ENCODE measurements around the gene ZNF444.
A peak's percentile ranks its signal among the peaks of the same experiment; 100 is the strongest.

The ZNF444 gene

DNA sequence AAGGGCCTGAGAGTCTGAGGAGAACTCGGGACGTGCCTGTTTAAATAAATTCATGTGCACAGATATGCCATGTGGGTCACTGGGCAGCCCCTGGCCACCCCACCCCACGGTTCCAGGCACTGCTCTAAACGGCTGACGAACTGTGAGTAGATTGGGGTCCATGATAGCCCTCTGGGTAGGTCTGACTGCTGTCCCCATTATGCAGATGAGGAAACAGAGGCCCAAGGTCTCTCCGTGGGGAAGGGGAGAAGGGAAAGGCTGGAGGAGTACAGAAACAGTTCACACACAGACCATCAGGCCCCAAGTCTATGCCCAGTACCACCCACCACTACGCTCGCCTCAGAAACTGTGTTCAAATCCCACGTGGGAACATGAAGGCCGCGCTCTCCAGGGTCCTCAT is 34.1 kb upstream of the ZNF444 start:
- no peak for DNase-seq (ENCODE audit: low read depth in 2 of 2, low spot score in 1 of 2)

DNA sequence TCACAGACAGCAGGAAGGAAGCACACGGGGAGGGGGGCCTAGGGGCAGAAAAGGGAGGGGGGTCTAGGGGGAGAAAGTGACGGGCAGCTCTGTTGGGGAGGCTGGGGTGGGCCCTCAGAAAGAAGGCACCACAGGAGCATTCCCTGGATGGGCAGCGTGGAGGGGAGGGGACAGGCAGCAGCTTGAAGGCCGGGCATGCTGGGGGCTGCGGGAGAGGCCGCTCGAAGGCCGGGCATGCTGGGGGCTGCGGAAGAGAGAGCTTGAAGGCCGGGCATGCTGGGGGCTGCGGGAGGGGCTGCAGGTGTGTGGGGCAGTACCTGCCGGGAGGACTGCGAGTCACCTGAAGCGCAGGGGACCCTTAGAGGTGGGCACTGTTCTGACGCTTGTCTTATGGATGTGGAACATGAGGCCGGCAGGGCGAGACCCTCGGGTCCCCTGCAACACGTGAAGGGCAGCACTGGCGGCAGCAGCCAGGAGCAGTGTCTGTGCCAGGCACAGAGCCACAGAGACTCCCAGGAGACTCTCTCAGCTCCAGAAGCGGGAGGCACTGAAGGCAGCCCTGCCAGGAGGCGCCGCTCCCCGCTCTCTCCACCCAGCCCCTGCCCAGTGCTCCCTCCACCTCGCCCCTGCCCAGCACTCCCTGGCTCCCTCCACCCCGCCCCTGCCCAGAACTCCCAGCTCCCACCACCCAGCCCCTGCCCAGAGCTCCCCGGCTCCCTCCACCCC is 33.3 kb upstream of the ZNF444 start:
- DNase-seq (ENCODE audit: low read depth in 2 of 2, low spot score in 1 of 2): no peak

GRCh38 chr19:56108447-56109195 is 32.5 kb upstream of the ZNF444 start:
- DNase-seq (ENCODE audit: low read depth in 2 of 2, low spot score in 1 of 2): no peak

- no peak for DNase-seq (ENCODE audit: low read depth in 2 of 2, low spot score in 1 of 2)
Measured at GRCh38 chr19:56109226-56109625, 31.9 kb upstream of the ZNF444 start.

DNA sequence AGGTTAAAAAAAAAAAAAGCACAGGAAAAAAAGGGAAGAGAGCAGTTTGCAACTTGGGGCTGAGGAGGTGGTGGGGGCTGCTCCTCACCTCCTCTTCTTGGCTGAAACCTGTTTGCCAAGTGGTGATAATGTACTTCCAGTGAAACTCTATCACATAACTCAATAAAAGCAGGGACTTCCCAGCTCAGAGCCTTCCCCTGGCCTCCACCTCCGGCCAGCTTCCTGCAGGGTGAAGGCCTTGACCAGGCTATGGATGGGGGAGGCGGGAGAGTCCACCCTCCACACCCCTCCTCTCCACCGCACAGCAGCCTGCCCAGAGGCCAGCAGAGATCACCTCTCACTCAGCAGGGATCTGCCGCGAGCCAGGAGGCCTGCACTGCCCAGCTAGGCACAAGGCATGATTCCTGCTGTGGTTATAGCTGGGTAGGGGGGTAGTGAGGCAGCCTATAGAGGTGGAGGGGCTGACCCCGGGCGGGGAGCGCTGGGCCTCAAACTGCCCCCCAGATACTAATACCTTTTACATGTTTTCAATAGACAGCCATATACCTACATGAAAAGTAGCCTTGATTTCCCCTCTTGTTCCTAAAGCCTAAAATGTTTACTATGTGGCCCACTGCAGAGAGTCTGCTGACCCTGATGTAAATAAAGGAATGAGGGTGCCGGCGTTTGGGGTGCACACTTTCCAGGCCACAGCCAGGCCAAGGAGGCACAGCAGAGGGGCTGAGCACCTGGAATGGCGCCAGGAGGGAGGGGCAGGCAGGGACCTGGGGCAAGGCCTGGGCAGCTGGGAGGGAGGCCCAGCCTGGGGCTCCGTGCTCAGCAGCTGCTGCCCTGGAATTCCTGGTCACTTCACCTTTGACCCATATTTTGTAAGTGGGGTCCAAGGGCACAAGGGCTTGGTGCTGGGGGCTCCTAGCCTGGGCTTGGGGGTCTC is 30.3 kb upstream of the ZNF444 start:
- DNase-seq (ENCODE audit: low read depth in 2 of 2, low spot score in 1 of 2): no peak

DNA sequence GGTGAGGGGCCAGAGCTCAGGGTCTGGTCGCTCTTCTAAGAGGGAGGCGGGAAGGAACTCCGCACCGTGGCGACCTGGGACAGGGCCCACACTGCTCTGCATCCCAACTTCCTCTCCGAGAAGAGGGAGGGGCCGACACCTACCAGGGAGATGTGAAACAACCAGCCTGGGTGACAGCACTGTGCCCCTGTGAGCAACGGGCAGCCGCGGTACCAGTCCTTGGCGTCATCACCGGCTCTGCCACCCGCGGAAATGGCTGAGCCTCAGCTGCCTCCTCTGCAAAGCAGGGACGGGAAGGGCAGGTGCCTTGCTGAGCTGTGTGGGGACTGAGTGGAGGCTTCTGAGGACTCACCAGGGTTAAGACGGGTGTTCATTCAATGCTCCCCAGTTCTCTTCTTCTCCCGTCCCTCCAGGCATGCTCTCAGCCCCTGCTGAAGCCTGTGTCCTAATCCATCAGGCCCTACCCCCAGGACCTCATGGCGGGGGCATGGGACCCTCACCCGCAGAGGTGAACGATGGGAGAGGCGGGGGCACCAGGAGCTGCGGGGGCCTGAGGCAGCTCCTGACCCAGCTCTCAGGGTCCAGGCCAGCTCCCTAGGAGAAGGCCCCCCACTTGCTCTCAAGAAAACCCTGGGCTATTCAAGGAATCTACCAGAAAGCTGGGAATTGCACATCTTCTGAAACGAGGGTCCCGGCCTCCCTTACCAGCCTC is 29.3 kb upstream of the ZNF444 start:
- DNase-seq (ENCODE audit: low read depth in 2 of 2, low spot score in 1 of 2): peak in 1 of 2 donors; percentile 22

DNA sequence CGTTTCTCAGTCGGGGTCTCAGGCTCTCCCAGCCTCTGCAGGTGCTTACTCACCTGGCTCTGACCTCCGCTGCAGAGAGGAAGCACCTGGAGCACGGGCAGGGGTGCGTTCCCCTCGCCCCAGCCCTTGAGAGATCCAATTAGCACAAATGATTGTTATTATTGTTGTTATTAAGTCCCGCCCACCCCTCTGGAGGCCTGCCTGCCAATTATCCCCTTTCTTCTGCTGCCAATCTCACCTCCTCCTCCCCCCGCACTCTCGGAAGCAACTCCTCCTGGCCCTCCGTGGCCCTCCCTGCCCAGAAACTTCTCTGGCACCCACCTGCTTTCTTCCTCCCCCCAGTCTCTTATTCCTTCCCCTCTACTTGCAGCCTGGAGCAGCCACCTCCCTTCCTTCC is 28.8 kb upstream of the ZNF444 start:
- DNase-seq (ENCODE audit: low read depth in 2 of 2, low spot score in 1 of 2): no peak

DNA sequence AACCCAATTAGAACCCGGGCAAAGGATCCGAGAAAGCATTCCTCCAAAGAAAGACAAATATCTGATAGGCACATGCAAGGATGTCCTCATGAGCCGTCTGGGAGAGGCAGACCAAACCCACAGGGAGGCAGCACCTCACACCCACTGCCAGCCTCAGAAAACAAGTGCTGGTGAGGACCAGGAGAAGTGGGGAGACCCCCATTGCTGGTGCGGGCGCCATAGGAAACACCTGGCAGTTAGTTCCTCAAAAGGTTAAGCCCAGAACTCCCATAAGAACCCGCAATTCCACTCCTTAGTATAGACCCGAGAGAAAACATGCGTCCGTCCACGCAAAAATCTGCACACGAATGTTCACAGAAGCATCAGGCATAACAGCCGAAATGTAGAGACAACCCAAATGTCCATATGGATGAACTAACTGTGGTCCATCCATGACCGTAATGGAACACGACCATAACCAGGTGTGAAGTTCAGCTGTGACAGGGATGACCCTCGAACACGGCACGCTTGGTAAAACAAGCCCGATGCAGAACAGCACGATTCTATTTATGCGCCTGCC is 27.9 kb upstream of the ZNF444 start:
- no peak for DNase-seq (ENCODE audit: low read depth in 2 of 2, low spot score in 1 of 2)

DNA sequence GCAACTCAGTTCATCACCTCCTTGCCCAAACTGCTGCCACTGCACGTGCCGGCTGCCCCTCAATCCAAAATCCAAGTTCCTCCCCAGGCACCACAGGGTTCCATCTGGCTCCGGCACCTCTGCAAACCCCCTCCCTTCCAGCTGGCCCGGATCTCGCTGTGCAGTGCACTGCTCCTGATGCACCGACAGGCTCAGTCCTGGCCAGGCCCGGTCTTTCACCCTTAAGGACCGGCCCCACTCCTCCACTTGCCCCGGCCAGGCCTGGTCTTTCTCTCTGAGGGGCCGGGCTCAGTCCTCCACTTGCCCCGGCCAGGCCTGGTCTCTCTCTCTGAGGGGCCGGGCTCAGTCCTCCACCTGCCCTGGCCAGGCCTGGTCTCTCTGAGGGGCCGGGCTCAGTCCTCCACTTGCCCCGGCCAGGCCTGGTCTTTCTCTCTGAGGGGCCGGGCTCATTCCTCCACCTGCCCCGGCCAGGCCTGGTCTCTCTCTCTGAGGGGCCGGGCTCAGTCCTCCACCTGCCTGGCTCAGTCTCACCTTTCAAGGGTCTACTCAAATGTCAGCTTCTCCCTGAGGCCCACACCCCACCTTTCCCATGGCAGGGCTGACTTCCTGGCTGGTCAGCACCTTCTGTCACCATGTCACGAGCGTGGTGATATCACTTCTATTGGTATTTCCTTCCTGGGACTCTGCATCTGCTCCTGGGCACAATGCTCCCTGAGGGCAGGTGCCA is 26.9 kb upstream of the ZNF444 start:
- no peak for DNase-seq (ENCODE audit: low read depth in 2 of 2, low spot score in 1 of 2)

DNA sequence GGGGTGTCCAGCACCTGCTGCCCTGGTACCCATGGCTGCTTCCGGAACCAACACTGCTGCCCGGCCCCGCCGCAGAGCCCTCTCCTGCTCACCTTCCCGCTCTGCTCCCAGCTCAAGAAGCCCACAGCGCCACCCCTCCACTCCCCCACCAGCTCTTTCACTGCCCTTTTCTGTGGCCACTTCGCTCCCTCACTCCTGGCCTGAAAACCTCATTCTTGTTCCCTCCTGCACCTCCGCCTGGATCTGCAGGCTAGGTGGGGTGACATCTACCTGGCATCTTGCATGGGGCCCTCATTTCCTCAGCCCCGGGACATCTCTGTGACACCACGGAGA is 26.3 kb upstream of the ZNF444 start:
- DNase-seq (ENCODE audit: low read depth in 2 of 2, low spot score in 1 of 2): no peak

DNA sequence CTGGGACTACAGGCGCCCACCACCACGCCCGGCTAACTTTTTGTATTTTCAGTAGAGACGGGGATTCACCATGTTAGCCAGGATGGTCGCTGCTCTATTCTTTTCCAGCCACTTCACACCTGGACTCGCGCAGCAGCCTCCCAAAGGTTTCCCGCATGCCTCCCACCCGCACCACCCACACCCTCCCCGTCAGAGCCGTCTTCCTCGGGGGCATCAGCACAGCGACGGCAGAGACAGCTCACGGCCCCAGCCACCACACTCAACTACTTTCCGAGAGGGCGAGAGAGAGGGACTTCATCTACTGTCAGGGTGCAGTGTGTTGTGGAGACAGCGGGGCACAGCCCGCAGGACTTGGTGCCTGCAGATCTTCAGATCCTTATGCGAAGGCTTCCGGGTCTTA is 25.6 kb upstream of the ZNF444 start:
- no peak for DNase-seq (ENCODE audit: low read depth in 2 of 2, low spot score in 1 of 2)

GRCh38 chr19:56116606-56117005 is 24.5 kb upstream of the ZNF444 start:
- DNase-seq (ENCODE audit: low read depth in 2 of 2, low spot score in 1 of 2): no peak

DNA sequence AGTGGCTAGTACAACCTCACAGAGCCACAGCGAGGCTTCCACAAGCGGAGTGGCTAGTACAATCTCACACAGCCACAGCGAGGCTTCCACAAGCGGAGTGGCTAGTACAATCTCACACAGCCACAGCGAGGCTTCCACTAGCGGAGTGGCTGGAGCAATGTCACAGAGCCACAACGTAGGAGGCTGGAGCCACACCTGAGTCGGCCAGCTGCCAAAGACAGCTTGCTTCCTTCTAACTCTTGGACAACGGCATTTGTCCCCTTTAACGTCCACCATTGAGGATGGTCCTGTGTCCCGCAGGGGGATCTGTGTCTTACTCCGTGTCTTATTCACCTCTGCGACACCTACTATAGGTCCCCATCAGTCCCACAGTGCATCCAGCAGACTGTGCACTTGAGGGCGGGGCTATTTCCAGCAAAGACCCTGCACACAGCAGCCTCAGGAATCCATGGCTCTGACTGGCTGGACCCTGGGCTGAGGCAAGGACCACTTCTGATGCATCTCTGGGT is 23.7 kb upstream of the ZNF444 start:
- DNase-seq (ENCODE audit: low read depth in 2 of 2, low spot score in 1 of 2): no peak

DNA sequence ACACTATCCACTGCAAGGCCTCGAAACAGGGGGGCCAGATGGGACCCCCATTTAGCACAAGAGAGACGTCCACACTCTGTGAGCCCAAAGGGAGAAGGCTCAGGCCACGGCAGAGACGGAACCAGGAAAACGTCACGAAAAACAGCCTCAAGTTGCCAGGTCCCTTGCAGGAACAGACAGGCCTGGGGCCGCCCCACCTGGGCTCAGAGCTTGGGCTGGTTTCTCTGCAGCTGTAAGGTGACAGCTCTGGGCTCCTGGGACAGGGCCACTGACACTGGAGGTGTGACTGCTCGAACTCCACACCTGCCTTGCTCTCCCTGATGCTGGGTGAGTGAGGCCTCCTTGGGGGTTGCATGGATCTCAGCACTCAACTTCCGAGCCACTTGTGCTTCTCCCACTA is 23.2 kb upstream of the ZNF444 start:
- DNase-seq (ENCODE audit: low read depth in 2 of 2, low spot score in 1 of 2): no peak

DNA sequence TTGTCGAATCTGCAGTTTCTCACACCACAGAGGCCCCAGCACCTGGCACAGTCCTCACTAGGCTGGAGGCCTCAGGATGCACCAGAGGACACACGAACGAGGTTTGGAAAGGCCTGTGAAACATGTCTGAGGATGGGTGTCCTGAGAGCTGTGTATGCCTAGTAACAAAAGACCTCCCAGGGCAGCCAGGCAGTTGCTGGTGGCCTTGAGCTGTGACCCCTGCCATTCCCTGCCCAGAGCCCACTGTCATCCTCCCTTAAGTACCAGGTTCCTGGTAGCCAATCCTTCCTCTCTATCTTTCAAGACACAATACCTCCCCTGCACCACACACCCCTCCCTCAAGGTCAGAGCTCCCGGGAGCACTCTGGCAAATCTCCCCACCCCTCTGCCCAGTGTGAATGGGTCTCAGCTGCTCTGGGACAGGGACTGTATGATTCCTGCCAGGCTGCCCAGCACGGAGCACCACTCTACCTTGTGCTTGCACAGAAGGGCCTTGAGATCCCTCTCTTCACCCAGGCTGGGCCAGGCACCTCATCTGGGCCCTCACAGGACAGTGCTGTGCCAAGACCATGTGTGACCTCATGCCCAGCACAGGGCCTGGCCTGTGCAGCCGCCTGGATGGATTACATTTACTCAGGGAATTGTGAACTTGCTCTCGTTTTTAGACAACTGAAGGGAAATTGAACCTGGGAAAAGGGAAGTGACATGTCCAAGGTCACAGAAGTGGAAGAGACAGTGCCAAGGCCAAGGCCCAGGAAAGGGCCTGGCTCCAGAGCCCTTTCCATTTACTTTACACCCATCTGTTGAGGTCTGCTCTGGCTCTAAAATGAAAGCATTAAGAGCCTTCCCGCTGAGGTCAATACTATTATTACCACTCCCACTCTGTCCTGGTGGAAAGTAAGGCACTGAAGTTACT is 22.2 kb upstream of the ZNF444 start:
- DNase-seq (ENCODE audit: low read depth in 2 of 2, low spot score in 1 of 2): no peak

DNA sequence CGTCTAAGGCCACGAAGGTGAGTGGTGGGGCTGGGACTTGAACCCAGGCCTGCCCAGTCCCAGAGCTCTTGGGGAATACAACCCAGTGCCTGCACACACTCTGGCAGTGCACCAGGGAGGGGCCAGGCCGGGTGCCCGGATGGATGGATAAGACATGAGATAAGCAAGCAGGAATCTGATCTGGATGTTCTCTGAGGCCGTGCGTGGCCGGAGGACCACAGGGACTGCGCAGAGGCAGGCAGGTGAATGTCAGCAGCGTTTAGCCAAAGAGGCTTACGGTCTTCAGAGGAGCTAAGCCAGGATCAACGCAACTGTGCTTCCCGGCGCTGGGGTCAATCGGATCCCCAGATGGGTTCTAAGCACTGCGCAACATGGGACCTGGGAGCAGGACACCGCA is 21.5 kb upstream of the ZNF444 start:
- DNase-seq (ENCODE audit: low read depth in 2 of 2, low spot score in 1 of 2): no peak

DNA sequence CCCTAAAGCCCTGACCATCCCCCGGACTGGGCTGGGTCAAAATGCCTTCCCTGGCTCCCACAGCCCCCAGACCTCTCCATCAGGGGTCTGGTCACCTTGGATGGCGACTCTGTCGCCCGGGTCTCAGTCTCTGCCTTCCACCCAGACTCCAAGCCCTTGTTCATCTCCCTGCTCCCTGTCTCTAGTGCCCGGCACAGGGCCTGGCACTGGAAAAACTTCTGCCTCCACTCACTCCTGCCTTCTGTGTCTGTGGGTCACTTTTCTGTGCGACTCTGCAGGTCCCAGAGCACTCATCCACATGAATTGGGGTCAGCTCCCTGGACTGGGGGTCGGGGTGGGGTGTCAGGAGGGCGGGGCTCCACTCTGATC is 21.1 kb upstream of the ZNF444 start:
- DNase-seq (ENCODE audit: low read depth in 2 of 2, low spot score in 1 of 2): no peak

- DNase-seq (ENCODE audit: low read depth in 2 of 2, low spot score in 1 of 2): peak; percentile 59 to 68
Measured at GRCh38 chr19:56120371-56121179, 20.5 kb upstream of the ZNF444 start.
